Bronchial epithelial cell (primary cell): ENCODE measurements around the gene C17orf100. TPM values are rescaled to one million over a fixed set of nuclear protein-coding genes. Genes with fewer than 3 reads are reported as not detected.
"Not testable (repeated sequence)": the region's sequence is repeated elsewhere in the genome, so short reads cannot be mapped to it uniquely, and the experiment has no call there.

Experiments used
- DNase-seq: peaks from one replicate; pipeline ENCODE4 v3.0.0-alpha.2; 2010; ENCODE audit warnings: low read depth
- FAIRE-seq: peaks from 2 replicates; lab custom pipeline; 2011; peaks lifted over from hg19 to GRCh38; lab: Jason Lieb, UNC
- H3K27me3 ChIP-seq: 2 replicates; pipeline ENCODE4 v1.5.1; 2011; ENCODE audit warnings: low read length; ENCODE audit not compliant: control insufficient read depth, insufficient read depth
- H3K36me3 ChIP-seq: 2 replicates; pipeline ENCODE4 v1.5.1; 2011; ENCODE audit warnings: low read length; ENCODE audit not compliant: control insufficient read depth, insufficient read depth
- H3K4me3 ChIP-seq: 2 replicates; pipeline ENCODE4 v1.5.1; 2011; ENCODE audit warnings: mild to moderate bottlenecking, low read depth, low read length, control low read depth
- total RNA-seq: library from RNA; depleted of rRNA; stranded (reverse); fragments of >200 nt; gene quantifications from 2 replicates; pipeline ENCODE4 v1.2.1, GENCODE V29; 2014
- TF ChIP-seq, protein P1 (sequence below): IDR thresholded peaks from 2 replicates; pipeline ENCODE4 v1.5.1; 2011; ENCODE audit warnings: mild to moderate bottlenecking, moderate library complexity, low read length, control low read depth, inconsistent platforms; ENCODE audit not compliant: insufficient read depth, severe bottlenecking

Gene C17orf100
- total RNA-seq, 1 donor from 2014 or later: 0.53 TPM

DNA sequence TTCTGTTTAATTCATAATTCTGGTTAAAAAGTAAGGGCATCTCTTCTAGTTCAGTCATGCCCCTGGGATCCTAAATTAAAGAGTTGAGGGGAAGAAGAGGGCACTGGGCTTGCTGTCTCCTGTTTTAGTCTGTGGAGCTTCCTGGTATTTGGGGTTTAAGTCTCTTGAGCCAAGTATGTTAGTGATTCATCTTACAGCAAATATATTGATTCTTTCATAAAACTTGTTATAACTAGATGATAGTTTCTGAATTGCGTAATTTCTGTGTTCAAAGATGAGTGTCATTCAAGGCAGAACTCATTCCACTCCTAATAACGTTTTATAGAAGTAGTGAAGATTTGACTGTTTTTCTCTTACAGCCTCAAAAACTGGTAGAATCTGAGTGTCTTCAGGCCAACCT is 9.0 kb upstream of the C17orf100 start:
- peak; percentile 32 for FAIRE-seq
- Histone ChIP-seq H3K4me3 (peak overlapping the region; percentile 89), H3K36me3 (peaks cover 1% of the 10 kb centered on the region), H3K27me3 (no peaks in the 10 kb centered on the region)
- peak; percentile 97 for DNase-seq
- TF ChIP-seq, protein P1, sequence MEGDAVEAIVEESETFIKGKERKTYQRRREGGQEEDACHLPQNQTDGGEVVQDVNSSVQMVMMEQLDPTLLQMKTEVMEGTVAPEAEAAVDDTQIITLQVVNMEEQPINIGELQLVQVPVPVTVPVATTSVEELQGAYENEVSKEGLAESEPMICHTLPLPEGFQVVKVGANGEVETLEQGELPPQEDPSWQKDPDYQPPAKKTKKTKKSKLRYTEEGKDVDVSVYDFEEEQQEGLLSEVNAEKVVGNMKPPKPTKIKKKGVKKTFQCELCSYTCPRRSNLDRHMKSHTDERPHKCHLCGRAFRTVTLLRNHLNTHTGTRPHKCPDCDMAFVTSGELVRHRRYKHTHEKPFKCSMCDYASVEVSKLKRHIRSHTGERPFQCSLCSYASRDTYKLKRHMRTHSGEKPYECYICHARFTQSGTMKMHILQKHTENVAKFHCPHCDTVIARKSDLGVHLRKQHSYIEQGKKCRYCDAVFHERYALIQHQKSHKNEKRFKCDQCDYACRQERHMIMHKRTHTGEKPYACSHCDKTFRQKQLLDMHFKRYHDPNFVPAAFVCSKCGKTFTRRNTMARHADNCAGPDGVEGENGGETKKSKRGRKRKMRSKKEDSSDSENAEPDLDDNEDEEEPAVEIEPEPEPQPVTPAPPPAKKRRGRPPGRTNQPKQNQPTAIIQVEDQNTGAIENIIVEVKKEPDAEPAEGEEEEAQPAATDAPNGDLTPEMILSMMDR: no peak

GRCh38 chr17:6643451-6644125 is 8.0 kb upstream of the C17orf100 start:
- no peak for FAIRE-seq
- TF ChIP-seq, protein P1: no peak
- peak; percentile 83 for DNase-seq
- H3K27me3 ChIP-seq: no peaks in the 10 kb centered on the region
- peaks cover 1% of the 10 kb centered on the region for H3K36me3 ChIP-seq
- no peak overlapping the region for H3K4me3 ChIP-seq

DNA sequence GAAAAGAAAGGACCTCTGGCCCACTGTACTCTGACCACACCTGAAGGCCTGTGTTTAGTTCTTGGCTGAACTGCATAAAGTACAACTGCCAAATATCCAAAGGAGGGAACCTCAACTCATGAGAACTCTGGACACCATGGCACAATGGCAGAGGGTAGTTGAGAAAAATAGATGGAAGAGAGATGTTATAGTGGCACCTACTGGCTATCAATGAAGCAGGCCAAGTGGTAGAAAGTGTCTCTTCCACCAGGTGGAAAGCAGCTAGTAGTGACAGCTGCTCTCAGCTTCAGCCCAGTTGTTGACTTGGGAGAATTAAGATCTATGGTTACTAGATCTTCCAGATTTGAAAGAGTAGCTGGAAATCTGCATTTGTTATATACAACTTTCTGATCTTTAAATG is 3.4 kb upstream of the C17orf100 start:
- Histone ChIP-seq H3K4me3 (no peak overlapping the region), H3K27me3 (no peaks in the 10 kb centered on the region), H3K36me3 (no peaks in the 10 kb centered on the region)
- TF ChIP-seq, protein P1: peak; percentile 66
- DNase-seq: peak; percentile 37
- peak; percentile 76 for FAIRE-seq

GRCh38 chr17:6651919-6652452 is 424 bp downstream of the C17orf100 start:
- H3K27me3 ChIP-seq: no peaks in the 10 kb centered on the region
- no peaks in the 10 kb centered on the region for H3K36me3 ChIP-seq
- FAIRE-seq (no peak), DNase-seq (no peak)
- TF ChIP-seq, protein P1: no peak
- peak overlapping the region; percentile 72 for H3K4me3 ChIP-seq

- H3K27me3 ChIP-seq: no peaks in the 10 kb centered on the region
- DNase-seq (peak; percentile 84), FAIRE-seq (peak; percentile 80)
- peak overlapping the region; percentile 50 for H3K4me3 ChIP-seq
- TF ChIP-seq, protein P1: no peak
- H3K36me3 ChIP-seq: no peaks in the 10 kb centered on the region
Observed at GRCh38 chr17:6654841-6655731, 3.5 kb downstream of the C17orf100 start.

GRCh38 chr17:6655732-6656361 is 4.3 kb downstream of the C17orf100 start:
- not testable (repeated sequence) for DNase-seq, FAIRE-seq, H3K27me3 ChIP-seq, H3K36me3 ChIP-seq
- peak overlapping the region; percentile 50 for H3K4me3 ChIP-seq

GRCh38 chr17:6656797-6657632 is 5.5 kb downstream of the C17orf100 start:
- H3K4me3 ChIP-seq: peak overlapping the region; percentile 41
- not testable (repeated sequence) for FAIRE-seq, H3K27me3 ChIP-seq, H3K36me3 ChIP-seq, DNase-seq
